Subcutaneous adipose tissue (tissue), 4 donors: ENCODE measurements around the gene UBXN6. TPM values are rescaled to one million over a fixed set of nuclear protein-coding genes. Genes with fewer than 3 reads are reported as not detected.

Experiments
- CTCF ChIP-seq: fragments of 450-650 bp; IDR thresholded peaks from one replicate; pipeline ENCODE4 v1.5.1; 2016; ENCODE audit warnings: low read depth, mild to moderate bottlenecking, control low read depth, antibody characterized with exemption, moderate library complexity
- total RNA-seq, 4 donors: library from RNA; depleted of rRNA; stranded (reverse); fragments of >200 nt; gene quantifications; one replicate each; pipeline ENCODE4 v1.1.0, GENCODE V29; 2016

Gene UBXN6
- total RNA-seq, 4 donors from 2014 or later, result 85.0 to 149 (median 102) TPM

- no peak for TF ChIP-seq CTCF
Observed at GRCh38 chr19:4492337-4493103, 34.9 kb upstream of the UBXN6 start.

- no peak for TF ChIP-seq CTCF
Observed at GRCh38 chr19:4491446-4491845, 33.9 kb upstream of the UBXN6 start.

GRCh38 chr19:4488496-4488895 lies 30.9 kb upstream of the UBXN6 start:
- TF ChIP-seq CTCF, result no peak

- no peak for TF ChIP-seq CTCF
Observed at GRCh38 chr19:4487572-4487971, 30.0 kb upstream of the UBXN6 start.

- no peak for TF ChIP-seq CTCF
Observed at GRCh38 chr19:4483385-4483784, 25.8 kb upstream of the UBXN6 start.

GRCh38 chr19:4482721-4483364 lies 25.2 kb upstream of the UBXN6 start:
- no peak for TF ChIP-seq CTCF

- TF ChIP-seq CTCF, result no peak
Observed at GRCh38 chr19:4477034-4477801, 19.6 kb upstream of the UBXN6 start.
